T-helper 9 cell (primary cell): Measurements from ENCODE around the gene ACOX3.
"Not testable (repeated sequence)": the region's sequence is repeated elsewhere in the genome, so short reads cannot be mapped to it uniquely, and the experiment has no call there.

Source experiments
- DNase-seq: peaks from one replicate; pipeline ENCODE4 v3.0.0-alpha.2; 2020

ACOX3 gene

DNA sequence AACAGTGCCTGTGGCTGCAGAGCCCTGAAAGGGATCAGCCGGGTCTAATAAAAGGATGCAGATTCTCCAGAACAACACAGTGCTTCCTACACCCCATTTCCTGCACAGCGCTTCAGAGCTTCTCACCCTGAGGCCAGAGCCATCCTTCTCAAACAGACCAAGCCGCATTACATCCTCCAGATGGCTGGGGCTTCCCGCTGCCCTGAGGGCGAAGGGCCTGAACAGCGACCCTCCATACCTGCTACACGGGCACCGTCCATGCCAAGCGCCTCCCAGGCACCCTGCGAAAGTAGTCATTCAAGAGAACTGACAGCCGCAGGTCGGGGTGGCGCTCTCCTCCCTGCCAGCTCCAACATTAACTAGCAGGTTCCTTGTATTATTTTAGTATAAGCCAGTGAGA, 36.5 kb downstream of the ACOX3 start:
- no peak for DNase-seq

DNA sequence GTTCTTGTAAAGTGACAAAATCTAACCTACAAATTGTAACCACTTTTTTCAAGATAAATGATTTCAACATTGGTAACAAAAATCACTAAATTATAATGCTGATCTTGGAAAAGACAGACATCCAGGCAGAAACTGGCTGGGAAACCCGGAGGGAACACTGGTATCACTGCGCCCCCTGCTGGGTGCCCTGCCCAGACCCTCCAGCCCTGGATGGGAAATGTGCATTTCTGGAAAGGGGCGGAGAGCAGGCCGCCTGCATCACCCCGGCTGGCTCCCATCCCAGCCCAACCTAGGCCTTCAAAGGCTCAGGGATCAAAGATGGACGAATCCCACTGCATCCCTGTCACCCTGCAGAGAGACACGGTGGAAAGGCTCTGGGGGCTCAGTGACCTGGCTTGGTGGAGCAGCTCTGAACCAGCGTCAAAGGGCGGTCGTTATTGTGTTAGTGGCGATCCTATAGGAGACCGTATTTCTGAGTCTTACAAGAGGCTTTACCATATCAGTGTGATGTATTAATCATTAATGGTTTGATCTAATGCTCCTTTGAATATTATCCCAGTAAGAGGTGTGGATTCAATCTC, 37.3 kb downstream of the ACOX3 start:
- DNase-seq, result peak; percentile 46

DNA sequence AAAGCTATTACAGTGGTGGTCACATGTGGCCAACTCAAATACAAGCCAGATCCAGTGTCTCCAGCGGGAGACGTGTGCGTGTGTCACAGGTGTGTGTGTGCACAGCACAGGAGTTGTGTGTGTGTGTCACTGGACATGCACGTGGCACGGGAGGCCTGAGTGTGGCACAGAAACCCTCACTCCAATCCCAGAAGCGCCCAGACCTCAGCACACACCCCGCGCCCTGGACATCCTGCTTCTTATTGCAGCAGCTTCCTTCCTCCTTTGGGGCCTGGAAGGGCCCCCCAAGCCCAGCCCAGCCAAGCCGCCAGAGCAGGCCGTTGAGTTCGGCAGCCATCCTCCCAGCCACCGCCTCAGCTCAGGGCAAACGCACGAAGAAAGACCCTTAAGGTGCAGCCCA, 37.9 kb downstream of the ACOX3 start:
- DNase-seq, result no peak

- DNase-seq, result no peak
These were observed 38.3 kb downstream of the ACOX3 start for GRCh38 chr4:8402181-8402597.

DNA sequence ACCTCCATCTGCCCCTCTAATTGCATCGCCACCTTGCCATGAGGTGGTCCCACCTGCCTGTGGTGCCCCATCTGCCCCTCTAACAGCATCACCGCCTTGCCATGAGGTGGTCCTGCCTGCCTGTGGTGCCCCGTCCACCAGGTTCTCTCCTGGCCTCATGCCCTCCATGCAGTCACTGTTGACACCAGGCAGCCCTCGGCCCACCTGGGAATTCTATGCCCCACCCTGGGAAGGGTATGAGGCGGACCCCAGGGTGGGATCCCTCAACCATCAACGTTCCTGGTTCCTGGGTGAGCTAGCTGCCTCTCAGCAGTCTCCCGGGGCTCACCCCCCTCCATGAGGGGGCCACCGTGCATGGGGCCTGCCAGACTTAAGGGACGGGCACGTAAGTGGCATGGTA, 38.9 kb downstream of the ACOX3 start:
- no peak for DNase-seq

DNA sequence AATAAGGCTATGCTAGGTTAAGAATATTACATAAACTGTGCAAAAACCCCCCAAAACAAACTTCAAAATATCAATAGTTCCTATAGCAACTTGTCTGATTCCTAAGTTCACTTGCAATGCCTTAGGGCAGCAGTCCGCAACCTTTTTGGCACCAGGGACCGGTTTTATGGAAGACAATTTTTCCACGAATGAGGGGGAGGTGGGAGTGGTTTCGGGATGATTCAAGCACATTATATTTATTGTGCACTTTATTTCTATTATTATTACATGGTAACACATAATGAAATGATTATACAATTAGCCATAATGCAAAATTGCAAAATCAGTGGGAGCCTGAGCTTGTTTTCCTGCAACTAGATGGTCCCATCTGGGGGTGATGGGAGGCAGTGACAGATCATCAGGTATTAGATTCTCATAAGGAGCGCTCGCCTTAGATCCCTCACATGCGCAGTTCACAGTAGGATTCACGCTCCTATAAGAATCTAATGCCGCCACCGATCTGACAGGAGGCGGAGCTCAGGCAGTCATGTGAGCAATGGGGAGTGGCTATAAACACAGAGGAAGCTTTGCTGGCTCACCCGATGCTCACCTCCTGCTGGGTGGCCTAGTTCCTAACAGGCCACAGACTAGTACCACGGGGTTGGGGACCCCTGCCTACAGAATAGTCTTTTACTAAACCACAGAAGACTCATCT, 39.7 kb downstream of the ACOX3 start:
- no peak for DNase-seq

DNA sequence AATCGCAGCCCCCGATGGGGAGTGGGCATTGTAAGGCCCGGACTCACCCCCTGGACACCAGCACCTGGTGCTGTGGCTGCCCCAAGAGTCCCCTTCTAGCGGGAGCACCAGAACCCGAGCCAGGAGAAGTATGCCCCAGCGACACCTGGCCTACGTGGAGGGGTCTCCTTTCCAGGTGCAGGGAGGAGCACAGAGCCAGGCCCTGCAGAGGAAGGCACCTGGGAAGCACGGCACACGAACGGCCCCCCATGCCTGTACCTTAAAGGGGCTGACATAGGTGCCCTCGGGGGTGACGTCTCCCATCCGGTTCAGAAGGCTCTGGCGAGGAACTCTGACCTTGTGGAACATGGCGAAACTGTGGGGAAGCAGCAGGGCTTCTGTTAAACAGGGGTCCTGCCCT, 41.2 kb downstream of the ACOX3 start:
- no peak for DNase-seq

DNA sequence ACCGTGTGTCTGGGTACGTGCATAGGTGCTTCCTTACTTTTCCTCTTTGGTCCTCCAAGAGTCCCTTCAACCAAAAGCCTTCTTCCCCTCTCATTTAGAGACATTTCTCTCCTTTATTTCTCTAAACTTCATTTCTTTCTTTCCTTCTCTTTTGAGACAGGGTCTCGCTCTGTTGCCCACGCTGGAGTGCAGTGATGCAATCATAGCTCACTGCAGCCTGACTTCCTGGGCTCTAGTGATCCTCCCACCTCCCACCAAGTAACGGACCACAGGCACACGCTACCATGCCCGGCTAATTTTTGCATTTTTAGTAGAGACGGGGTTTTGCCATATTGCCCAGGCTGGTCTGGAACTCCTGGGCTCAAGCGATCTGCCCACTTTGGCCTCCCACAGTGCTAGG, 42.2 kb downstream of the ACOX3 start:
- no peak for DNase-seq

- no peak for DNase-seq
These were observed 43.6 kb downstream of the ACOX3 start for GRCh38 chr4:8396762-8397406.

GRCh38 chr4:8395504-8396296, 44.8 kb downstream of the ACOX3 start:
- no peak for DNase-seq

GRCh38 chr4:8394806-8395205, 45.7 kb downstream of the ACOX3 start:
- DNase-seq, result no peak

DNA sequence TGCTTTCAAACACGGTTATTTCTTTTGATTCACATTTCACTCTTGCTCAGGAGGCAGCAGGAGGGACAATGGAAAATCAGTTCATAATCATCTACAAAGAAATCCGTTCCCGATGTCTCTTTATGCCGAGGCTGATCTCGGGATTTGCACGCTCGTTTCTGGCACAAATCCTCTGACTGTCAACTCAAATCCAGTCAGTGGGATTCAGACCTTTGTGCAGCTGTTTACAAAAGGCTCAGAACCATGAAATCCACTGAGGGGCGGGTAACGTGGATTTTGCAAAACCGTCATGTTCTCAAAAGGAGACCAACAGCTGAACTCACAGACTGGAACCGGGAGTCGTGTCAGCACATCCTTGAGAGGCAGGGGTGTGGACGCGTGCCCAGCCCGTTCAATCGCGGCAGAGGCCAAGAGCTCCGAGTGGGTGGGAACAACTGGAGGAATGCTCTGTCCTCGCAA, 46.4 kb downstream of the ACOX3 start:
- no peak for DNase-seq

DNA sequence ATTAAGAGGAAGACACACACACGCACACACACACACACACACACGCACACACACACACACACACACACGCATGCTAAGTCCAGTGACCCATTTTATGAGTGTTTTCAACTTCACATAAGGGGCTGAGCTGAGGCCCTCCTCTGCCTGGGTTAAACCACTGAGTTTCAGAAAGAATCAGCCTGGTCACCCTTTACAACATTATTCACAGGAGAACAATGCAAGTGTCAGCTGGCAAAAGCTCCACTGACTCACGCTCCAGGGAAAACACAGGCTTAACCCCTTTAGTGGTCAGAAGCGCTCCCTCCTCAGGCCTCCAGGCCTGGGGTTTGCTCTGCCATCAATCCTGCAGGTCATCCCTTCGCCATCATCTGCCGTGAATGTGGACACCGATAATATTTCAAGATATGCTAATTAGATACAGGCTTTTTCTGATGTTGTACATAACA, 46.9 kb downstream of the ACOX3 start:
- DNase-seq, result no peak

DNA sequence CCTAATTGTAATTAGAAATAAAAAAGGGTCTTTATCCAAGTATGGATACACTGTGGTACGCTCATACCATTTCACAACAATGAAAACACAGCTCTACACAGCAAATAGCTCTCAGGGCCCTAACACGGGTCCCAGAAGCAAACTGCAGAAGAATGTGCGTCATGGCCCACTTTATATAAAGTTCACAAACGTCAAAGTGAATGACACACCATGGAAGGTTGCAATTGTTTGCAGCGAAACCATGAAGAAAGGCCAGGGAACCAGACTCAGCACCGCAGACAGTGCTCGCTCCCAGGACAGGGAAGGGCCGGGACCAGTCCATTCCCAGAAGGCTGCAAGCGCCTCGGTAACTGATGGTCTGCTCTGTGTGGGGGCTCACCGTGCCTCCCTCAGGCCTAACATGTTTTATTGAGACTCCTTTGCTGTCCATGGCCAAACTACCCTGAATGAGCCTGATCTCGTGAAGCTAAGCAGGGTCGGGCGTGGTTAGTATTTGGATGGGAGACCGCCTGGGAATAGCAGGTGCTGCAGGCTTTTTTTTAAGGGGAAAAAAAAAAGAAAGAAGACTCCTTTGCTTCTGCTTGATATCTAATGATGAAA, 47.8 kb downstream of the ACOX3 start:
- no peak for DNase-seq

GRCh38 chr4:8391972-8392371, 48.6 kb downstream of the ACOX3 start:
- DNase-seq, result no peak

DNA sequence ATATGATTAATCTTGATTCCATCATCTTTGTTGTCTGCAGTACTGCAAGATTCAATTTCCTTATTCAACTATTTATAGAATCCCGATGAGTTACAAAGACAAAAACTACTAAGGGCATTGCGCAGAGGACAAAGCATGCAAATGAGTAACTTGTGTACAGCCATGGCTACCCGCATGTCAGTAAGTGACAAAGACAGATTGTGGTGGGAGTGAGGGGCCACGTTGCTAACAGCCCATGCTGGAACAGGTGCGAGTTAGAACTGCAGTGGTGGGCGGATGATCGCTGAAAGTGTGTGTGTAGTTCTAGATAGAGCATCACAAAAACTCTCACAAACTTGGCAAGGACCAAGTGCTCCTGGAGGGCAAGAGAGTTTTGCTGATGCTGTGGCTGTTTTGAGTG, 49.5 kb downstream of the ACOX3 start:
- no peak for DNase-seq

DNA sequence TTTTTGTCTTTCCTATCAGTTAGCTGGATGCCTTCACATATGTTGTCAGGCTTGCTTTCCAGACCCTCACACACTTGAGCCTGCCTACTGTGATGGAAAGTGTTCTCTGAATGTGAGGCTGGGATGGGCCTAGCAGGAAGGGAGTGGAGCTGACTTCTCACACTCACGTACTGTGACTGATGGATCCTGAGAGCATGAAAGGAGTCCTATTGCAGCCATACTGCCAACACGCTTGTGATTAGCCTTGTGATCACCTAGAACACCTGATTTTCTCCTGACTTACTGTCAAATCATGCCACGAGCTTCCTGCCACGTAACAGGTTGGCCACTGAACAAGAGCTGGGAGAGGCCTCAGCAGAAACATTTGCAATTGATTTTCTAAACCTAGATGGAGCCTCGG, 49.9 kb downstream of the ACOX3 start:
- DNase-seq, result no peak

DNA sequence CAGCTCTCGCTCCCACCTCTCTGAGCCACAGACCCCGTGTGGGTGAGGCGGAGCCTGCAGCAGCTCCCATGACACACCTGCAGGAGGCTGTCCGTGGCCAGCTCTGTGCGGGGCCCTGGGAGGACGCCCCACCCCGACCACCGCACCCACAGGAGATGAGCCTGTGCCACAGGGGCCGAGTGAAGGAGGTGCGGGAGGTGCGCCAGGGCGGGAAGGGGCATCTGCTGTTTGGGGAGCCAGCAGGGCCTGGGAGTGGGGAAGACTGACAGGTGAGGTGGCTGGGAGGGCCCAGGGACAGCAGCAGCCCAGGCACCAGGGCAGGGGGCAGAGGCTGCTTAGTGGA, 52.0 kb downstream of the ACOX3 start:
- no peak for DNase-seq

DNA sequence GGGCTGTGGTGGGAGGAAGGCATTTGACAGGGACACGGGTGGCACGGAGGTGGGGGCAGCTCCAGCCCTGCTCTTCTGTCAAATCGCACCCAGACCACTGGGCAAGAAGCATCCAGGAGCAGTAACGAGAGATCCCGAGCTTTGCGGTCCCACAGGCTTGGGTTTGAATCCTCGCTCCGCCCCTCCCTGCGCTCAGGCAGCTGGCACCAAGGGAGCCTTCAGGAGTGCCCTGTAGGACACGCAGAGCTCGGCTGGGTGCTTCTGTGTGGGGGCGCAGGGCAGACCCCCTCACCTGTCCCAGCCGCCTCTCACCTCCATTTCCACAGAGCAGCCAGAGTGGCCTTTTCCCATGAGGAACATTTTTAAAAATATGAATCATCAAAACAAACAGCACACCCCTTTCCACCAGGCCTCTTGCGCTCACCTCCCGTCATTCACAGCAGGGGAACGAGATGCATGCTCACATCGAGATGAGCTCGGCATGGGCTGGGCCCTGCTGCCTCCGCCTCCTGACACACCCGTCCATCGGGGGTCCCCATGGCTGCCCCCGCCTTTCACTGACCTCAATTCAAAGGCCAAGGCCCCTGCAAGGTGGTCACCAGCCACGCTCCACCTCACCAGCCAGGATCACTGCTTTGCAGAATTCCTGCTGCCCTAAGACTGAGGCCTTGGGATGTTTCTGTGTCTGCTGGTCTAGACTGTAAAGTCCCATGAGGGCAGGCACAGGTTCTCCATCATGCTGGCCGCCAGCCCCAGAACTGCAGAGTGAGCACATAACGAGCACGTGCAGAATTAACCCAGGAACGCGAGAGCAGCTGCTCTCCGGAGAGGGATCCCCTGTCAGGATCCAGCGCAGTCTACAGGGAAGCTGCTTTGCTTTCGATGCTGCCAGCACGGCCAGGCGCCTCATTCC, 52.7 kb downstream of the ACOX3 start:
- no peak for DNase-seq

- DNase-seq, result no peak
These were observed 53.3 kb downstream of the ACOX3 start for GRCh38 chr4:8387194-8387593.

DNA sequence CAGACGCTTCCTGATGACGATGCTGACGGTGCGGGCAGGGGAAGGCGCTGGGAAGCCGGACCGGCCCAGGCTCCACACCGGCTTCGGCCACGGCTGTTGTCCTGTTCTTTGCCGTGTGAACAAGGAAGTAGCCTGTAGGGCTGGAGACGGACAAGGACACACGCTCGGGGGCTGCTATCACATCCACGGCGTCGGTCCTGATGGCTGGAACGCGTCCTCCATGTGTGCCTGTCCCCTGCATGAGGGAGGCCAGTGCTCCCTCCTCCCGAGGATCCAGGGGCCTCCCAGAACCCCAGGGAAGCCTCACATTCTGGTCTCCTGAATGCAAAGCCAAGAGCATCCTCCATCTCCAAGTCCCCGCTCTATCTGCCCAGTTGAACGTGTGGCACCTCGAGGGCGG, 53.8 kb downstream of the ACOX3 start:
- DNase-seq, result no peak

DNA sequence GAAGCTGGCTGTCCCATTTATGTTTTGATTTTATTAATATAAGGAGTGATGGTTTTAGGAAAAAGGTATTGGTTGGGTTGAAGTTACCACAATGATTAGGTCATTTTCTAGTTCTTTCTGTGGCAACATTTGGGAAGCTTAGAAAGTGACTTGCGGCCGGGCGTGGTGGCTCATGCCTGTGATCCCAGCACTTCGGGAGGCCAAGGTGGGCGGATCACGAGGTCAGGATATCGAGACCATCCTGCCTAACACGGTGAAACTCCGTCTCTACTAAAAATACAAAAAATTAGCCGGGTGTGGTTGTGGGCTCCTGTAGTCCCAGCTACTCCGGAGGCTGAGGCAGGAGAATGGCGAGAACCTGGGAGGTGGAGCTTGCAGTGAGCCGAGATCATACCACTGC, 54.4 kb downstream of the ACOX3 start:
- not testable (repeated sequence) for DNase-seq
